PC-3 (cell line): Measurements from ENCODE around the gene MEG3.

Source experiments
- EZH2phosphoT487 ChIP-seq: fragments of 300-600 bp; sonication (generic); IDR thresholded peaks from 2 replicates; pipeline ENCODE4 v1.6.1; 2018; ENCODE audit warnings: mild to moderate bottlenecking, antibody characterized with exemption, low read length, borderline replicate concordance
- TF ChIP-seq, protein P1 (sequence below): fragments of 300-600 bp; sonication (generic); conservative IDR thresholded peaks from 2 replicates; pipeline ENCODE4 v1.5.1; 2017; ENCODE audit warnings: antibody characterized with exemption, low read depth, mild to moderate bottlenecking, low read length

DNA sequence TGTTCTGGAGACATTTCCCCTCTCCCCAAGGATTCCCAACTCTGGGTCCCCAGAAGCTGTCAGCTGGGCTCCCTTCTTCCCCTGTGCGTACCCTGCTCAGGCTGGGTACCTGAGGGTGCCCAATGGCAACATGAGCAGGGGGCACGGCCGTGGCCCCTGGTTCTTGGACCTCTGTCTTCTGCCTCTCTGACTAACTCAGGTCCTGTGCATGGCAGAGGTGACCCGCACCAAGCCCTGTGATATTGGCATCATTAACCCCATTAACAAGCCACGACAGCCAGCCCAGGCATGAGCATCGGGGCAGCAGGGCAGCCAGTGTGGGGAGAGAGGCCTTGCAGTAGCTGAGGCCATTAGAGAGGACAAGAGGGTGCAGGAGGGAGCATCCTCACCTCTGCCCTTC is 49.2 kb downstream of the MEG3 start:
- TF ChIP-seq, protein P1, sequence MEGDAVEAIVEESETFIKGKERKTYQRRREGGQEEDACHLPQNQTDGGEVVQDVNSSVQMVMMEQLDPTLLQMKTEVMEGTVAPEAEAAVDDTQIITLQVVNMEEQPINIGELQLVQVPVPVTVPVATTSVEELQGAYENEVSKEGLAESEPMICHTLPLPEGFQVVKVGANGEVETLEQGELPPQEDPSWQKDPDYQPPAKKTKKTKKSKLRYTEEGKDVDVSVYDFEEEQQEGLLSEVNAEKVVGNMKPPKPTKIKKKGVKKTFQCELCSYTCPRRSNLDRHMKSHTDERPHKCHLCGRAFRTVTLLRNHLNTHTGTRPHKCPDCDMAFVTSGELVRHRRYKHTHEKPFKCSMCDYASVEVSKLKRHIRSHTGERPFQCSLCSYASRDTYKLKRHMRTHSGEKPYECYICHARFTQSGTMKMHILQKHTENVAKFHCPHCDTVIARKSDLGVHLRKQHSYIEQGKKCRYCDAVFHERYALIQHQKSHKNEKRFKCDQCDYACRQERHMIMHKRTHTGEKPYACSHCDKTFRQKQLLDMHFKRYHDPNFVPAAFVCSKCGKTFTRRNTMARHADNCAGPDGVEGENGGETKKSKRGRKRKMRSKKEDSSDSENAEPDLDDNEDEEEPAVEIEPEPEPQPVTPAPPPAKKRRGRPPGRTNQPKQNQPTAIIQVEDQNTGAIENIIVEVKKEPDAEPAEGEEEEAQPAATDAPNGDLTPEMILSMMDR: no peak
- no peak for TF ChIP-seq EZH2phosphoT487
